ENCODE measurements around the gene NR3C1.

DNA sequence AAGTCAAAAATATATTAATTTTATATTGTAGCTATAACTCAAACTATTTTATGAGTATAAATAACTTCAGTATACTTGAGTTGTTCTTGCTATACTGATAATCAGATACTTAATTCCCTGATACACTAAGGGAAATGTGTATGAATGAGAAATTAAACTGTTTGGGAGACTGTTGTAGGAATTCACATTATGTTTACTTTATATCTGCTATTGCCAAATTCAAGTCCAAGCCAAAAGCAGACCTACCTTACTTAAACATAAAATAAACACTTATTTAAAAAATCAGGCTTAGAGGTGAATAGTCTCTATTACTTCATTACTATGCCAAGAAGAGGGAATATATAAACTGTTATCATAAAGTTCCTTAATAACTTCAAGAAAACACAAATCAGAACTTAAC is 13.2 kb downstream of the NR3C1 start:
- TF ChIP-seq, protein P1, sequence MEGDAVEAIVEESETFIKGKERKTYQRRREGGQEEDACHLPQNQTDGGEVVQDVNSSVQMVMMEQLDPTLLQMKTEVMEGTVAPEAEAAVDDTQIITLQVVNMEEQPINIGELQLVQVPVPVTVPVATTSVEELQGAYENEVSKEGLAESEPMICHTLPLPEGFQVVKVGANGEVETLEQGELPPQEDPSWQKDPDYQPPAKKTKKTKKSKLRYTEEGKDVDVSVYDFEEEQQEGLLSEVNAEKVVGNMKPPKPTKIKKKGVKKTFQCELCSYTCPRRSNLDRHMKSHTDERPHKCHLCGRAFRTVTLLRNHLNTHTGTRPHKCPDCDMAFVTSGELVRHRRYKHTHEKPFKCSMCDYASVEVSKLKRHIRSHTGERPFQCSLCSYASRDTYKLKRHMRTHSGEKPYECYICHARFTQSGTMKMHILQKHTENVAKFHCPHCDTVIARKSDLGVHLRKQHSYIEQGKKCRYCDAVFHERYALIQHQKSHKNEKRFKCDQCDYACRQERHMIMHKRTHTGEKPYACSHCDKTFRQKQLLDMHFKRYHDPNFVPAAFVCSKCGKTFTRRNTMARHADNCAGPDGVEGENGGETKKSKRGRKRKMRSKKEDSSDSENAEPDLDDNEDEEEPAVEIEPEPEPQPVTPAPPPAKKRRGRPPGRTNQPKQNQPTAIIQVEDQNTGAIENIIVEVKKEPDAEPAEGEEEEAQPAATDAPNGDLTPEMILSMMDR (IDR thresholded peaks at IDR 0.05; ENCODE audit: insufficient read depth, low read length, poor library complexity, severe bottlenecking) = no peak
- no peak for TF ChIP-seq EZH2phosphoT487 (conservative IDR thresholded peaks at IDR 0.05; ENCODE audit: low read length)
